GM18873 (cell line): ENCODE results near the gene PAK4.

Experiments
- ATAC-seq: cut with Tn5 transposase; IDR thresholded peaks from one replicate; pipeline ENCODE4 v1.9.1; 2021; ENCODE audit warnings: mild to moderate bottlenecking, moderate library complexity, moderate number of reproducible peaks; ENCODE audit not compliant: unreplicated experiment, low FRiP score

PAK4 gene

DNA sequence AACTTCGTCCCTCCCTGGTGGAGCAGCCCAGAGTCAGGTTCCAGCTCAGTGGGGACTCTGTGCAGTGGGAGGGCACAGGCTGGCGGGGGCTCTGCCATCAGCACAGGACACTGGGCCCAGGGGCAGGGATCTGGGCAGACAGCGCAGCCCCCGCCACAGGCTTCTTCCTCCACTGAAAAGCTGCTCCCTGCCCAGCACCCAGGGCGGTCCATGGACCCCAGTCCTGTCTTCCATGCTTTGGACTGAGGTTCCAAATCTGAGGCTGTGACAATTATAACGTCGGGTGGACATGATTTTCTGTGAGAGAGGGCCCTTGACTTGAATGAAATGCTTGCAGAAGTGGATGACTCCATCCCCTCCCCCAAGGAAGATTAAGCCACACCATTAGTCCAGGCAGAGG is 50.0 kb downstream of the PAK4 start:
- ATAC-seq, result no peak

DNA sequence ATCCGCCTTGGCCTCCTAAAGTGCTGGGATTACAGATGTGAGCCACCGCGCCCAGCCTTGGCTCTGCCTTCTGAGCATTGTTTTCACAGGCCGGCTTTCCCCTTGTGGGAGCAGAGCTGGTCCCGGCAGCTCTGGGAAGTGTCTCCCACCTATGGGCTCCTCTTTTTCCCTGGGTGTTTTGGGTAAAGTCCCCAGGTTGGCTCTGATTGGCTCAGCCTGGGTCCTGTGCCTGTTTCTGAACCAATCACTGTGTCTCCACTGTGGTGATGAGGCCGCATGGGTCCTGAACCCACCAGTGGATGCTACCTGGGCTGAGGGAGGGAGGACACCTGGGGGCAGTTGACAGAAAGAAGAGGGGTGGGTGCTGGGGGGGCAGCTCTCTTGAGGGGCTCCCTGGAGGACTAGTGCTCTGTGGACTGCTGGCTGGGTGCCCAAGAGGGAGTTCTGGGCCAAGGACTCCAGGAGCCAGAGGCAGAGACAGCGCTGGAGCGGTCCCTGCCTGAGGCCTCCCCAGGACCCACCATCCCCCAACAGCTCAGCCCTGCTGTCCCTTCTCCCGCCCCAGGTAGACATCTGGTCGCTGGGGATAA is 51.6 kb downstream of the PAK4 start:
- no peak for ATAC-seq

DNA sequence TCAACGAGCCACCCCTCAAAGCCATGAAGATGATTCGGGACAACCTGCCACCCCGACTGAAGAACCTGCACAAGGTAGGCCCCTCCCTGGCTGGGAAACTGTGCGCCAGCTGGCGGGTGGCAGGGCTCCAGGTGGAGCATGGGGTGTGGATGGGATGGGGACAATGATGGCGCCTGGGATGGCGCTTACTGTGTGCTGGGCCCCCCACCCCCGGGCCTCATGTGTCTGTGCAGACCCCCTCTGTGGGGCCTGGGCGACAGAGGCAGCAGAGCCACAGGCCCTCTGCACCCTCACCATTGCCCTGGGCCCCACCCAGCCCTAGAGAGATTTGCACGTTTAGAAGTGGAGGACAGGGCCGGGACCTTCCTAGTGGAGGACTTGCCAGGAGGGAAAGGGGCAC is 52.1 kb downstream of the PAK4 start:
- ATAC-seq, result no peak

DNA sequence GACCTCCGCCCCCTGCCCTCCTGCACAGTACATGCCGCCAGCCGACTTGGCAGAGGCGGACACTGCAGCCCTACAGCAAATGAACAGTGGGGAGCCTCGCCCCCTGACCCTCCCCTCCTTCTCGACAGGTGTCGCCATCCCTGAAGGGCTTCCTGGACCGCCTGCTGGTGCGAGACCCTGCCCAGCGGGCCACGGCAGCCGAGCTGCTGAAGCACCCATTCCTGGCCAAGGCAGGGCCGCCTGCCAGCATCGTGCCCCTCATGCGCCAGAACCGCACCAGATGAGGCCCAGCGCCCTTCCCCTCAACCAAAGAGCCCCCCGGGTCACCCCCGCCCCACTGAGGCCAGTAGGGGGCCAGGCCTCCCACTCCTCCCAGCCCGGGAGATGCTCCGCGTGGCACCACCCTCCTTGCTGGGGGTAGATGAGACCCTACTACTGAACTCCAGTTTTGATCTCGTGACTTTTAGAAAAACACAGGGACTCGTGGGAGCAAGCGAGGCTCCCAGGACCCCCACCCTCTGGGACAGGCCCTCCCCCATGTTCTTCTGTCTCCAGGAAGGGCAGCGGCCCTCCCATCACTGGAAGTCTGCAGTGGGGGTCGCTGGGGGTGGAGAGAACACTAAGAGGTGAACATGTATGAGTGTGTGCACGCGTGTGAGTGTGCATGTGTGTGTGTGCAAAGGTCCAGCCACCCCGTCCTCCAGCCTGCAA is 52.9 kb downstream of the PAK4 start:
- ATAC-seq, result no peak

DNA sequence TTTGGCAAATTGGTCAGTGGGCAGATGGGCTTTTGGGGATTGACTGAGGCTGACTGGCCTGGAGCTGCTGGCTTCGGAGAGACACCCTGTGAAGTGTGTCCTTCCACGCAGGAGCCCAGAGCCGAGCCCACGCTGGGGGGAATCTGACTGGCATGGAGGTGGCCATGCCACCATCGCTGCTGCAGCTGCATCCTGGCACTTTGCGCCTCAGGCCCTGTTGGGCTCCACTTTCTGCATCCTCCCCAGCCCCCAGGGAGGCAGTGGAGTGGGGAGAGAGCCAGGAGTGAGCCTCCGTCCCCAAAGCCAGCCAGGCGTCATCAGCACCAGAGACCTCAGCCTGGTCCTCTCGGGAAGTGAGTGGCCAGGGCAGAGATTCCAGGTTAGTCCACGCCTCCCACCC is 54.2 kb downstream of the PAK4 start:
- no peak for ATAC-seq

DNA sequence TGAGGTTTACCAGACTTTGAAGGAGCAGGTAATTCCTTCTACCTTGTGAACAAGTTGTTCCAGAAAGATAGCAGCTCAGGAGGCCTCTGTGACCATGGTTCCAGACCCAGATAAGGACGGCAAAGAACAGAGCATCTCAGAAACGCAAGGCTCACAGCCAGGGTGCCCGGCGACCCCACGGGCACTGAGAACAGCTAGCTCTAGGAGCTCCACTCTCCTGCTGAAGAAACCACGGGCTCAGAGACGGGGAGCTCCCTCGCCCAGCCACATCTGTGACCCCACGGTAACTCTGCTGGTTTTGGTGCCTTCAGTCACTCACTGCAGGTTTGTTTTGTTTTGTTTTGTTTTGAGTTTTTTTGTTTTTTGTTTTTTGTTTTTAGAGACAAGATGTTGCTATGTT is 55.2 kb downstream of the PAK4 start:
- ATAC-seq, result no peak

DNA sequence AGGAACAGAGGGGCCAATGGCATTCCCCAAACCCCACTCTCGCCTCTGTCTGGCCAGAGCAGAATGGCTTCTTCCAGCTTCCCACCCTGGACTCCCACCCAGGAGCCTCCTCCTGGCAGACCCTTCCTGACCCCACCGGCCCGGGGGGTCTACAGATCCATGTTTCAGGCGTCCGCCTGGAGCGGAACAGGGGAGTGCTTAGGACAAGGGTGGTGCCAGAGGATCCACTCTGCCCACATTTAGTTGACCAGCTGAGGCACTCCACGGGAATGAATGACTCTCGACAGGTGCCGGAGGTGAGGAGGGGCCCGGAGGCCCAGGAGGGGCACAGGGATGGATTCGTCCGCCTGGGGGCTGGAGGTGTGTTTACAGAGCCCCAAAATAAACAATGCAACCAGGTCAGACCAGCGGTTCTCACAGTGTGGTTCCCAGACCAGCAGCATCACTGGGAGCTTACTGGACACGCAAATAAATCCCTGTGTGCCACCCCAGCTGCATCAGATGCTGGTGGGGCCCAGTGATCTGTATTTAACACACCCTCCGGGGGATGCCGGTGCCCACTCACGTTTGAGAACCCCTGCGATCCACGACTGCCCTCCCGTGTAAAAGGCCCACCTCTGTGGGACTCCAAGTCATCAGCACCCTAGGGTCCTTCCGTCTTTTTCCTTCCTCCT is 56.1 kb downstream of the PAK4 start:
- no peak for ATAC-seq

DNA sequence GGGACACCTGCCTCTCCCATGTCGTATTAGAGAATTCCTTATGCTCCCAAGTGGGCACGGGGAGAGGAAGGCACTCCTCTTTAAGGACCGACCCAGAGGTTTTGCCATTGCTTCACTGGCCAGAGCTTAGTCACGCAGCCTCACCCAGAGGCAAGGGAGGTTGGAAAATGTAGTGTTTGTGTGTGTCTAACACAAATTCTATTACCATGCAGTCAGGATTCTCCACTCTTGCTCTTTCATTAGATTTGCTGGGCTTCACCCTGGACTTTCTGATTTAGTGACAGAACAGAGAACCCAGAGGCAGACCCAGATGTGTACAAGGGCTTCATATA is 56.6 kb downstream of the PAK4 start:
- no peak for ATAC-seq

DNA sequence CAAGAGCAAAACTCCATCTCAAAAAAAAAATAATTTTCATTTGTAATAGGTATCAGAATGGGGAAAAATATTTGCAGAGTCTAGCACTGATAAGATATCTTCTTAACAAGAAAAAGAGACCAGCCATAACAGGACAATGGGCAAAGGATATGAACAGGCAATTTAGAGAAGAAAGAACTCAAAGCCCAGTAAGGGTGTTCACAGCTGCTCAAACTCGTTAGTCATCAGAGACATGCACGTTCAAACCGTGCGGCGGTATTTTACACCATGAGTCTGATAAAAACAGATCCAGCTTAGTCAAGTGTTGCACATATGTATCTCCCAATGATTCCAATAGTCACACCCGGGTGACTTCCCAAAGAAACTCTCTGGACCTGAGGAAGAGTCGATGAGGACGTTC is 57.5 kb downstream of the PAK4 start:
- no peak for ATAC-seq

DNA sequence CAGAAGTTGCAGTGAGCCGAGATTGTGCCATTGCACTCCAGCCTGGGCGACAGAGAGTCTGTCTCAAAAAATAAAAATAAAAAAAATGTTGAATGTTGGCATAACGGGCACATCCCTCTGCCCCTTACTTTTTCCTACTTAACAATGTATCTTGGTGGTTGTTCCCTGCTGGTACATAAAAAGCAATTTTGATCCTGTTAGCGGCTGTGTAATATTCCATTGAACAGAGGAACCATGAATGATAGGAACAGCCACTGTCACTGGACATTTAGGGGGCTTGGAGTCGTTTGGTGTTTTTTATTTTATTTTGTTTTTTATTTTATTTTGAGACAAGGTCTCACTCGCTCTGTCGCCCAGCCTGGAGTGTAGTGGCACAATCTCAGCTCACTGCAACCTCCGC is 60.8 kb downstream of the PAK4 start:
- no peak for ATAC-seq

DNA sequence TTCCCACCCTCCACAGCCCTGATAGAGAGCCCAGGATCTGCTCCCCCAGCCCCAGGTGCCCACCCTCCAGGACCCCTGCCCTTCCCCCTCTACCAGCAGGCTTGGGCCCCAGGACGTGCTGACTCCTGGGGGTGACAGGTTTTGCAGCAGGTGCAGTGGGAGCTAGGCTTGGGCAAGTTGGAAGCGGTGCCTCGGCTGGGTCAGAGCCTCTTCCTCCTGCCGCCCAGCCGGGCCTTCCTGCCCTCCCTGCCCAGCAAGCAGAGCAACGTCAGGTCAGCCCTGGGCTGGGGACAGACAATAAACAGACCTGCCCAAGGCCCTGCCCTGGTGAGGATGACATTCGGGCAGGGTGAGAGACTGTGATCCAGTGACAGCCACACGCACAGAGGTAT is 62.0 kb downstream of the PAK4 start:
- ATAC-seq, result no peak

DNA sequence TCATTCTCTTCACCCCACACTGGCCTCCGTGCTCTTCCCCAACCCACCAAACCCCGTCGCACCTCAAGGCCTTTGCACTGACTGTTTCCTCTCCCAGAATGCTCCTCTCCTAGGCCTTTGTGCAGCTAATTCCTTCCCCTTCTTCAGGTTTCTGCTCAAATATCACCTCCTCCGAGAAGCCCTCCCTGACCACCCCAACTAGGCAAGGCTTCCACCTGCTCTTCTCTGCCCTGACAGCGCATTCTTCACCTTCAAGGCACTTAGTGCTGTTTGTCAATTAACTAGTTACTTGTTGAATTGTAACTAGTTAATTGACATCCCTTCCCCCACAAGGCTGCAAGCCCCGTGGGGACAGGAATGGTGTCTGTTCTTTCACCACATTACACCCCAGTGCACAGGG is 63.4 kb downstream of the PAK4 start:
- ATAC-seq, result no peak

DNA sequence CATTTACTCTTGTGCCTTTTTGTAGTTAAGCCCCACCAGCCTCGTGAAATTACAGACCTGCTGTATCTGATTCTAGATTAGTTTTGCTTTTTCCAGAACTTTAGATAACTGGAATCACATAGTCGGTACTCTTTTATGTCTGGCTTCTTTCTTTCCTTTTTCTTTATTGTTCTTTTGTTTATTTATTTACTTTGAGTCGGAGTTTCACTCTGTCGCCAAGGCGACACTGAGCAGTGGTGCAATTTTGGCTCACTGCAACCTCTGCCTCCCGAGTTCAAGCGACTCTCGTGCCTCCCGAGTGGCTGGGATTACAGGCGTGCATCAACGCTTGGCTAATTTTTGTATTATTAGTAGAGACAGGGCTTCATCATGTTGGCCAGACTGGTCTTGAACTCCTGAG is 65.2 kb downstream of the PAK4 start:
- ATAC-seq, result no peak

DNA sequence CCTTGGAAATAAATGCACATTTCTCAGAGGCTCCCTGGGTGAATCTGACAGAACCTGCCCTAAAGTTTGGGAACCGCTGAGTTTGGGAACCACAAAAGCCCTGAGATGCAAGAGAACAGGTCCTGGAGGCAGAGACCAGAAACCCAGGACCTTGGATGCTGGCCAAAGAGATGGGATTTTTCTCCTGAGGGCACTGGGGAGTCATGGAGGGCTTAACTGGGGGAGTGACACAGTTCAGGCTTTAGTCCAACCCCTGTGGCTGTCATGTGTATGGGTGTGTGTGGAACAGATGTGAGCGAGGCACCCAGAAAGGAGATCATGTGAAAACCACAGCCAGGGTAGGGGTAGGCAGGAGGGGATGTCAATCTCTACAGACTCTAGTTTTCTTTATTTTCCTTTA is 67.3 kb downstream of the PAK4 start:
- ATAC-seq, result no peak

DNA sequence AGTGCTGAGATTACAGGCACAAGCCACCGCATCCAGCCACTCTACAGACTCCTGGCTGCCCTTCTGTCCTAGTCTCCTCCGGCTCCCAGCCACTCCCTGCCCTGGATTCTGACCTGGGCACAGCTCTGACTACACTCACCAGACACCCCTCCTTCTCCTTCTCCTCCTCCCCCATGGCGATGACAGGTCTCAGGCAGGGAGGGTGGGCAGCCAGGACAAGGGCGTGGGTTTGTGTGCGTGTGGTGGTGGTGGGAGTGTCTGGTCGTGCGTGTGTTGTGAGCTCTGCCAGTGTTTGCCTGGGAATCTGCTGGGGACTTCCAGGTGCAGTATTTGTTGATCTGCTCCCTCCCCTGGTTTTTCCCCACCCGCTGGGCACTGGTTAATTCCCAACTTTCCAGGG is 68.2 kb downstream of the PAK4 start:
- no peak for ATAC-seq

DNA sequence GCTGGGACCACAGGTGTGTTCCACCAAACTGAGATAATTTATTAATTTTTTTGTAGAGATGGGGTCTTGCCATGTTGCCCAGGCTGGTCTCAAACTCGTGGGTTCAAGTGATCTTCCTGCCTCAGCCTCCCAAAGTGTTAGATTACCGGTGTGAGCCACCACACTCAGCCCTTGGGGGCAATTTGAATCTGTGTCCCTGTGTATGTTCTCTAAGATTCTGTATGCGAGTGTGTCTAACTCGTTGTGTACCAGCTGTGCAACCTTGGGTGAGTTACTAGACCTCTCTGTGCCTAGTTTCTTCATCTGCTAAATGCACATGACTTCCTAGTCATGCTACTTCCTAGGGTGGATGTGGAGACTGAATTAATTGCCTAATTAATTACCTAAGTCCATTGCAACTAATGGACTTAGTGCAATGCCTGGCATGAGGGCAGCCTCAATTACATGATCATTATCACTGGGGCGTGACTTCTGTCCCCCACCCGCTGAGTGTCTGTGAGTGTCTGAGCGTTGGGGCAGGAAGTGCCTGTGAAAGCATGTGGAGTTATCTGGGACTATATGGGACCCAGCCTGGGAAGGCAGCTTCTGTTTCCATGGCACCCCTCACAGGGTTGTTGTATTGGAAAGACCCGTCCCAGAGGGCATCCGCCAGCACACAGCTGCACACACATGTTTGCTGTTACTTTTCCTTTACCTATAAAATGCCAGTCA is 69.4 kb downstream of the PAK4 start:
- no peak for ATAC-seq

DNA sequence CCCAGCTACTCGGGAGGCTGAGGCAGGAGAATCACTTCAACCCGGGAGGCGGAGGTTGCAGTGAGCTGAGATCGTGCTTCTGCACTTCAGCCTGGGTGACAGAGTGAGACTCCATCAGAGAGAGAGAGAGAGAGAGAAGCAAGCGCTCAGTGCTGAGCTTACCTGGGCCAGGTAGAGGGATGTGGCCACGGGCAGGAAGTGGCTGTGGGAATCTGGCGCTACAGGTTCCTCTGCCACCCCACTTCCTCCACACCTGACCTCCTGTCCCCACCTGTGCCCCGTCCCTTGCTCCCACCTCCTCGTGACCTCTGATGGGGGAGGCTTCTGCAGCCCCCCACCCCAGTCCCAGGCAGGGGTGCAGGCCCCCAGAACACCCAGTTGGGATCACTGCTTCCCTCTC is 70.2 kb downstream of the PAK4 start:
- ATAC-seq, result no peak

DNA sequence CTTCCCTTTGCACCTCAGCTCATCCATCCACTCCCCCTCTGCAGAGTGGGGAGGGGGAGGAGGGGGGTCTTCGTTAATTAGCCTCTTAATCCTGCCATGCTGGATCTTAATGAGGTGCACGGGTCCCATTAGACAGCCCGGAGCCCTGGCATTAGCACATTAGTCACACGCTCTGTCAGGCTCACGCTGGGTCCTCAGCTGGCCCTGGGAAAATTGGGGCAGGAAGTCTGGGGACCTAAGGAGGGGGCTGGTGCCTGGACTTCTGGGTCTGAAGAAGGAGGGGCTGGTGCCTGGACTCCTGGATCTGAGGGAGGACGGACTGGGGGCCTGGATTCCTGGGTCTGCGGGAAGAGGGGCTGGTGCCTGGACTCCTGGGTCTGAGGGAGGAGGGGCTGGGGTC is 70.7 kb downstream of the PAK4 start:
- no peak for ATAC-seq

DNA sequence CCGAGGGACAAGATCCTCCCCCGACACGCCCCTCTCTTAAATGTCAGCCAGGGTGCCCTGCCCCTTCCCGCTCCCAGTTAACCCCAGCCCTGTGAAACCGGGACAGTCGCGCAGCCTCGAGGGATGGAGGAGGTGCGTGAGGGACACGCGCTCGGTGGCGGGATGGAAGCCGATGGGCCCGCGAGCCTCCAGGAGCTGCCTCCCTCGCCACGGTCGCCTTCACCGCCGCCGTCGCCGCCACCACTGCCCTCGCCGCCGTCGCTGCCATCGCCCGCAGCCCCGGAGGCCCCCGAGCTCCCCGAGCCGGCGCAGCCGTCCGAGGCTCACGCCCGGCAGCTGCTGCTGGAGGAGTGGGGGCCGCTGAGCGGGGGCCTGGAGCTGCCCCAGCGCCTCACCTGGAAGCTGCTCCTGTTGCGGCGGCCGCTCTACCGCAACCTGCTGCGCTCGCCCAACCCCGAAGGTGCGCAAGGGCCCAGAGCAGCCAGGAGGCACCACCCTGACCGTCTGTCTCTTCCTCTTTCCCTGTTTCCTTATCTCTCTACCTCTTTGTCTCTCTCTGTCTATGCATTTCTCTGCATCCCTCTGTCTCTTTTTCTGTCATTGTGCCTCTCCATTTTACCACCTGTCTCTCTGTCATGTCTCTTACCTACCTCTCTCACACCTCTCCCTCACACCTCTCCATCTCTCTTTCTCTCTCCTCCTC is 71.4 kb downstream of the PAK4 start, which contains the start of gene NCCRP1:
Gene NCCRP1 (plus strand): TSS at position 105 of the 703 bp plus-strand sequence. CDS start 19 bp downstream, at position 124.
- no peak for ATAC-seq

DNA sequence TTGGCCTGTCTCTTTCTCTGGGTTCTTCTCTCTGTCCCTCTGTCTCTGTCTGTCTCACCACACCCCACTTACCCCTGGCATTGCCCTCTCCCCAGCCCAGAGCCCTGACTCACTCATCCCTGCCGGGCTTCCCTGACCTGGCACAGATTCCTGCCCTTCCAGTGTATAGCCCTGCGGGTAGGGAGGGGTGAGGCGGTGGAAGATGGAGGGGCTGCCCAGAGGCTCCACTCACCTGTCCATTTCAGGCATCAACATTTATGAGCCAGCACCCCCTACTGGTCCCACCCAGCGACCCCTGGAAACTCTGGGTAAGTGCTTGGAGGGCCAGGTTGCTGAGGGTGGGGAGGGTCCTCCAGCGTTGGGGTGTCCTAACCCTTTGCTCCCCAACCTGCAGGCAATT is 72.2 kb downstream of the PAK4 start:
- ATAC-seq, result no peak

DNA sequence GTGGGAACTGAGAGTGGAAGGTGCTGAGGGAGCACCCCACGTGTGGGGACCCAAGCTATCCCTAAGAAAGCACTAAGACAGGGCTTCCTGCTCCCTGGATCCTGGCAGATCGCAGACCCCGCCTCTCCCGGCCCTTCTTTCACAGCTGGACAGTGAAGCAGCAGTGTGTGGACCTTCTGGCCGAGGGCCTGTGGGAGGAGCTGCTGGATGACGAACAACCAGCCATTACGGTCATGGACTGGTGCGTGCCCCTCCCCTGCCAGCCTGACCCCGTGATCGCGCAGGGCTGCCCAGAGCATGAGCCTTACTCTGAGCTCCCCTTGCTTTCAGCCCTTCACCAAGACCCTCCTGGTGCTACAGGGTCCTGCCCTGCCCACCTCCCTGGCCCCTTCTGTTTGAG is 73.4 kb downstream of the PAK4 start:
- ATAC-seq, result no peak
